Measurements from ENCODE around the gene ATP8B1. TPM values are rescaled to one million over a fixed set of nuclear protein-coding genes. Genes with fewer than 3 reads are reported as not detected.

The ATP8B1 gene
- polyA plus RNA-seq, 3 donors: 0.02 to 0.11 (median 0.03) TPM

DNA sequence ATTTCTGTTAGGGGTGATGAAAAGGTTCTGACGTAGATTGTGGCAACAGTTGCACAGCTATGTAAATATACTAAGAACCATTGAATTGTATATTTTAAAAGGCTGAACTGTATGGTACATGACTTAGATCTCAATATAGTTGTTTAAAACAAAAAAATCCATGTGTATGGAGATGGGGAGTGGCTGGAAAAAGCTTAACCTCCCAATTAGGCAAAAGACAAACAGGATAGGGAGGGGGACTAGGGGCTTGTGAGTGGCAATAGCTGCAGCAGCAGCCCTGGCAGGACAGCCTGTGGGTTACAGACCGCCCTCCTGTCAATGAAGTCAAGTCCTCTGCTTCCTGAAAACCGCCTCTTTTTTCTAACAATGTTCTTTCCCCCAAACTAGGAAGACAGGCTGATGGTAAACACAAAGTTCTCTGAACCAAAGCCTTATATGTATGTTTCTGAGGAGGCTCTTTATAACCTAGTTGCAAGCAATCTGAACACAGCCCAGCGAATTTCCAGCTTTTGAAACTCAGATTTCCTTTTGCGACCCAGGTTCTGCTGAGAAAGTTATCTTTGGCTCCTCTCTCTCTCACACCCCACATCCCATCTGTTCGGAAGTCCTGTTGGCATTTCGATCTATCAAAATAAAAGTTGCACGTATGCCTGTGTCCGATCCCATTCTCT lies 10.3 kb downstream of the ATP8B1 start:
- no peak overlapping the region for H2AFZ ChIP-seq (ENCODE audit: insufficient read depth, low read depth, low read length, poor library complexity, severe bottlenecking)
- Mint-ChIP-seq H3K9me3 (peaks cover 0 to 11% (median 7%) of the 10 kb centered on the region in 7 donors), H3K27me3 (ENCODE audit: low read depth in 3 of 3) (peaks cover 7 to 8% (median 8%) of the 10 kb centered on the region in 3 donors), H3K27ac (no peak overlapping the region), H3K4me3 (no peak overlapping the region), H3K4me1 (peaks cover 7% of the 10 kb centered on the region), H3K36me3 (no peaks in the 10 kb centered on the region)
- TF ChIP-seq, protein P1, sequence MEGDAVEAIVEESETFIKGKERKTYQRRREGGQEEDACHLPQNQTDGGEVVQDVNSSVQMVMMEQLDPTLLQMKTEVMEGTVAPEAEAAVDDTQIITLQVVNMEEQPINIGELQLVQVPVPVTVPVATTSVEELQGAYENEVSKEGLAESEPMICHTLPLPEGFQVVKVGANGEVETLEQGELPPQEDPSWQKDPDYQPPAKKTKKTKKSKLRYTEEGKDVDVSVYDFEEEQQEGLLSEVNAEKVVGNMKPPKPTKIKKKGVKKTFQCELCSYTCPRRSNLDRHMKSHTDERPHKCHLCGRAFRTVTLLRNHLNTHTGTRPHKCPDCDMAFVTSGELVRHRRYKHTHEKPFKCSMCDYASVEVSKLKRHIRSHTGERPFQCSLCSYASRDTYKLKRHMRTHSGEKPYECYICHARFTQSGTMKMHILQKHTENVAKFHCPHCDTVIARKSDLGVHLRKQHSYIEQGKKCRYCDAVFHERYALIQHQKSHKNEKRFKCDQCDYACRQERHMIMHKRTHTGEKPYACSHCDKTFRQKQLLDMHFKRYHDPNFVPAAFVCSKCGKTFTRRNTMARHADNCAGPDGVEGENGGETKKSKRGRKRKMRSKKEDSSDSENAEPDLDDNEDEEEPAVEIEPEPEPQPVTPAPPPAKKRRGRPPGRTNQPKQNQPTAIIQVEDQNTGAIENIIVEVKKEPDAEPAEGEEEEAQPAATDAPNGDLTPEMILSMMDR (IDR thresholded peaks at IDR 0.05): no peak
- no peaks in the 10 kb centered on the region for H3K79me2 ChIP-seq (ENCODE audit: insufficient read depth, low read length)
- H3K9ac ChIP-seq (ENCODE audit: insufficient read depth, low read length, poor library complexity, severe bottlenecking): no peak overlapping the region
- WGBS (ENCODE audit: insufficient coverage): 40% methylated on average over 6 of the region's 9 CpGs
- DNase-seq: no peak
- no peaks in the 10 kb centered on the region for H3K27me3 ChIP-seq (ENCODE audit: control insufficient read depth in 2 of 2, insufficient read depth in 2 of 2, low read length in 2 of 2)
- H4K20me1 ChIP-seq (ENCODE audit: insufficient read depth, low read length): no peaks in the 10 kb centered on the region
- H3K27ac ChIP-seq (ENCODE audit: low read depth in 1 of 2, low read length in 2 of 2): no peak overlapping the region
- no peaks in the 10 kb centered on the region for H3K9me3 ChIP-seq (replicated peaks in 1 of 2; ENCODE audit: control insufficient read depth in 1 of 2, insufficient read depth in 1 of 2, low read length in 2 of 2)
- no peak overlapping the region for H3K4me3 ChIP-seq (replicated peaks in 1 of 3; ENCODE audit: low read depth in 2 of 3, low read length in 3 of 3)
- no peaks in the 10 kb centered on the region for H3K36me3 ChIP-seq (replicated peaks in 1 of 2; ENCODE audit: control insufficient read depth in 1 of 2, insufficient read depth in 2 of 2, low read length in 2 of 2)
- H3K4me1 ChIP-seq (ENCODE audit: control insufficient read depth in 1 of 2, insufficient read depth in 2 of 2, low read length in 2 of 2): no peaks in the 10 kb centered on the region
- H3K4me2 ChIP-seq (replicated peaks; ENCODE audit: extremely low read depth, low read length, poor library complexity, severe bottlenecking): no peak overlapping the region
- intact Hi-C loops (cut with micrococcal nuclease): no loop called here

DNA sequence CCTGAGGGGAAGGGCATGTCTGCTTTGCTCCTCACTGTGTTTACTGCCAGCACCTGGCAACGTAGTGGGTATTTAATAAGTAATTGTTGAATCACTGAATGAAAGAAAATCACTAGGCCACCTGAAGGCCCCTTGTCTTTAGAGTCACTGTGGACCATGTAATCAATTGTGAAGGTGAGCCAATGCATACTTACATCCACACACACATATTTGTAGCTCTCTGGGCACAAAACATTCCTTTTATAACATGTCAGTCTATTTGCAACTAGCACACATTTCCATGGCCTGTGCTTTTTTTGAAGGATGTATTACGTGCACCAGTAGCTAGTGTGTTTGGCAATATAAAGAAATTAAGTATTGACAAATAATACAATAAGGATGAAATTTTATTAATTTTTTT lies 11.2 kb downstream of the ATP8B1 start:
- Histone ChIP-seq H3K27ac (ENCODE audit: low read depth in 1 of 2, low read length in 2 of 2) (no peak overlapping the region), H3K9me3 (replicated peaks in 1 of 2; ENCODE audit: control insufficient read depth in 1 of 2, insufficient read depth in 1 of 2, low read length in 2 of 2) (no peaks in the 10 kb centered on the region), H4K20me1 (ENCODE audit: insufficient read depth, low read length) (no peaks in the 10 kb centered on the region), H3K36me3 (replicated peaks in 1 of 2; ENCODE audit: control insufficient read depth in 1 of 2, insufficient read depth in 2 of 2, low read length in 2 of 2) (no peaks in the 10 kb centered on the region), H3K4me2 (replicated peaks; ENCODE audit: extremely low read depth, low read length, poor library complexity, severe bottlenecking) (no peak overlapping the region), H3K9ac (ENCODE audit: insufficient read depth, low read length, poor library complexity, severe bottlenecking) (no peak overlapping the region), H3K4me3 (replicated peaks in 1 of 3; ENCODE audit: low read depth in 2 of 3, low read length in 3 of 3) (no peak overlapping the region), H3K4me1 (ENCODE audit: control insufficient read depth in 1 of 2, insufficient read depth in 2 of 2, low read length in 2 of 2) (no peaks in the 10 kb centered on the region), H2AFZ (ENCODE audit: insufficient read depth, low read depth, low read length, poor library complexity, severe bottlenecking) (no peak overlapping the region), H3K27me3 (ENCODE audit: control insufficient read depth in 2 of 2, insufficient read depth in 2 of 2, low read length in 2 of 2) (no peaks in the 10 kb centered on the region), H3K79me2 (ENCODE audit: insufficient read depth, low read length) (no peaks in the 10 kb centered on the region)
- no CpG with 5 or more reads among the region's 2 CpGs for WGBS (ENCODE audit: insufficient coverage)
- intact Hi-C loops (cut with micrococcal nuclease): no loop called here
- Mint-ChIP-seq H3K27me3 (ENCODE audit: low read depth in 3 of 3) (peaks cover 6 to 8% (median 7%) of the 10 kb centered on the region in 3 donors), H3K27ac (no peak overlapping the region), H3K4me3 (no peak overlapping the region), H3K36me3 (no peaks in the 10 kb centered on the region), H3K9me3 (peaks cover 0 to 11% (median 7%) of the 10 kb centered on the region in 7 donors), H3K4me1 (peaks cover 7% of the 10 kb centered on the region)
- TF ChIP-seq, protein P1 (IDR thresholded peaks at IDR 0.05): no peak
- DNase-seq: no peak

All from CD14-positive monocyte (primary cell).